Activated T-cell treated with anti-CD3 and anti-CD28 coated beads, Interleukin-2, amount 50 U/mL, for 24 hours (primary cell): ENCODE results near the gene APEH.
A peak's percentile ranks its signal among the peaks of the same experiment; 100 is the strongest.
"Not testable (repeated sequence)": the region's sequence is repeated elsewhere in the genome, so short reads cannot be mapped to it uniquely, and the experiment has no call there.

Source experiments
- DNase-seq: peaks from one replicate; pipeline ENCODE4 v3.0.0-alpha.2; 2020
- H3K27ac Mint-ChIP-seq: 2 replicates; pipeline ENCODE4 v1.8.0; 2020; ENCODE audit warnings: mild to moderate bottlenecking, mixed read lengths
- H3K27me3 Mint-ChIP-seq: 2 replicates; pipeline ENCODE4 v1.8.0; 2020; ENCODE audit warnings: mixed read lengths
- H3K36me3 Mint-ChIP-seq: 2 replicates; pipeline ENCODE4 v1.8.0; 2020; ENCODE audit warnings: low read depth, mixed read lengths
- H3K4me1 Mint-ChIP-seq: 2 replicates; pipeline ENCODE4 v1.8.0; 2020; ENCODE audit warnings: low read depth, mixed read lengths
- H3K4me3 Mint-ChIP-seq: 2 replicates; pipeline ENCODE4 v1.8.0; 2020; ENCODE audit warnings: mild to moderate bottlenecking, moderate library complexity, mixed read lengths
- H3K9me3 Mint-ChIP-seq: 2 replicates; pipeline ENCODE4 v1.8.0; 2020; ENCODE audit warnings: mixed read lengths

Gene APEH

GRCh38 chr3:49686769-49687423 lies 12.7 kb downstream of the APEH start:
- peak overlapping the region; percentile 18 for H3K27ac Mint-ChIP-seq
- H3K4me1 Mint-ChIP-seq = peaks cover 41% of the 10 kb centered on the region
- H3K4me3 Mint-ChIP-seq = peak overlapping the region; percentile 15
- peaks cover 49% of the 10 kb centered on the region for H3K36me3 Mint-ChIP-seq
- not testable (repeated sequence) for H3K9me3 Mint-ChIP-seq, H3K27me3 Mint-ChIP-seq
- peak; percentile 71 for DNase-seq

GRCh38 chr3:49687424-49687795 lies 13.3 kb downstream of the APEH start:
- H3K27ac Mint-ChIP-seq, H3K9me3 Mint-ChIP-seq, DNase-seq, H3K27me3 Mint-ChIP-seq, H3K4me3 Mint-ChIP-seq: not testable (repeated sequence)
- H3K4me1 Mint-ChIP-seq = peaks cover 41% of the 10 kb centered on the region
- peaks cover 44% of the 10 kb centered on the region for H3K36me3 Mint-ChIP-seq

- peaks cover 33% of the 10 kb centered on the region for H3K36me3 Mint-ChIP-seq
- peak overlapping the region; percentile 97 for H3K27ac Mint-ChIP-seq
- H3K27me3 Mint-ChIP-seq, DNase-seq, H3K9me3 Mint-ChIP-seq: not testable (repeated sequence)
- H3K4me3 Mint-ChIP-seq = peak overlapping the region; percentile 97
- peaks cover 45% of the 10 kb centered on the region for H3K4me1 Mint-ChIP-seq
Observed at GRCh38 chr3:49688338-49689045, 14.3 kb downstream of the APEH start.

- peak; percentile 97 for DNase-seq
- Mint-ChIP-seq H3K4me1 (peaks cover 50% of the 10 kb centered on the region), H3K27ac (peak within 1 kb of the TSS; percentile 97), H3K36me3 (peaks cover 29% of the 10 kb centered on the region), H3K4me3 (peak within 1 kb of the TSS; percentile 97), H3K9me3 (no peaks in the 10 kb centered on the region), H3K27me3 (no peaks in the 10 kb centered on the region)
Observed at GRCh38 chr3:49689046-49689907, 15.1 kb downstream of the APEH start, which contains the start of the genes MST1 and RNF123. Gene MST1 (minus strand): TSS chr3:49689474. CDS start chr3:49688691, 783 bp downstream. Gene RNF123 (plus strand): TSS chr3:49689557. CDS start chr3:49691166, 1,609 bp downstream.

- H3K27me3 Mint-ChIP-seq, DNase-seq: not testable (repeated sequence)
- H3K4me3 Mint-ChIP-seq = peak overlapping the region; percentile 97
Observed at GRCh38 chr3:49689908-49690624, 15.9 kb downstream of the APEH start.

GRCh38 chr3:49690856-49691255 lies 16.7 kb downstream of the APEH start:
- Mint-ChIP-seq H3K4me1 (peaks cover 49% of the 10 kb centered on the region), H3K27ac (peak overlapping the region; percentile 40), H3K36me3 (peaks cover 22% of the 10 kb centered on the region), H3K4me3 (peak overlapping the region; percentile 97)
- DNase-seq, H3K9me3 Mint-ChIP-seq, H3K27me3 Mint-ChIP-seq: not testable (repeated sequence)

More at GRCh38 chr3:49689908-49690624, 15.9 kb downstream of the APEH start:
- H3K27ac Mint-ChIP-seq = peak overlapping the region; percentile 97
- peaks cover 27% of the 10 kb centered on the region for H3K36me3 Mint-ChIP-seq
- H3K9me3 Mint-ChIP-seq = not testable (repeated sequence)
- H3K4me1 Mint-ChIP-seq = peaks cover 53% of the 10 kb centered on the region

- H3K4me3 Mint-ChIP-seq = peak overlapping the region; percentile 97
- DNase-seq, H3K27ac Mint-ChIP-seq, H3K9me3 Mint-ChIP-seq, H3K27me3 Mint-ChIP-seq: not testable (repeated sequence)
- H3K4me1 Mint-ChIP-seq = peaks cover 47% of the 10 kb centered on the region
- H3K36me3 Mint-ChIP-seq = peaks cover 22% of the 10 kb centered on the region
Observed at GRCh38 chr3:49691481-49691880, 17.3 kb downstream of the APEH start.

- not testable (repeated sequence) for H3K27ac Mint-ChIP-seq, DNase-seq, H3K27me3 Mint-ChIP-seq, H3K4me3 Mint-ChIP-seq, H3K9me3 Mint-ChIP-seq
- H3K4me1 Mint-ChIP-seq = peaks cover 31% of the 10 kb centered on the region
- H3K36me3 Mint-ChIP-seq = peaks cover 41% of the 10 kb centered on the region
Observed at GRCh38 chr3:49694409-49695070, 20.4 kb downstream of the APEH start.

GRCh38 chr3:49695350-49696015 lies 21.3 kb downstream of the APEH start:
- H3K9me3 Mint-ChIP-seq, DNase-seq, H3K27me3 Mint-ChIP-seq, H3K27ac Mint-ChIP-seq, H3K4me3 Mint-ChIP-seq: not testable (repeated sequence)
- Mint-ChIP-seq H3K36me3 (peaks cover 41% of the 10 kb centered on the region), H3K4me1 (peaks cover 24% of the 10 kb centered on the region)

- Mint-ChIP-seq H3K4me3 (no peak overlapping the region), H3K27me3 (no peaks in the 10 kb centered on the region), H3K27ac (no peak overlapping the region), H3K4me1 (peaks cover 3% of the 10 kb centered on the region), H3K36me3 (peaks cover 74% of the 10 kb centered on the region), H3K9me3 (no peaks in the 10 kb centered on the region)
- DNase-seq = no peak
Observed at GRCh38 chr3:49699281-49699979, 25.3 kb downstream of the APEH start.

GRCh38 chr3:49700014-49700413 lies 25.9 kb downstream of the APEH start:
- Mint-ChIP-seq H3K9me3 (no peaks in the 10 kb centered on the region), H3K4me1 (no peaks in the 10 kb centered on the region), H3K27ac (no peak overlapping the region), H3K36me3 (peaks cover 75% of the 10 kb centered on the region), H3K27me3 (no peaks in the 10 kb centered on the region), H3K4me3 (no peak overlapping the region)
- DNase-seq = no peak

GRCh38 chr3:49700453-49701128 lies 26.4 kb downstream of the APEH start:
- DNase-seq = no peak
- Mint-ChIP-seq H3K4me3 (no peak overlapping the region), H3K4me1 (no peaks in the 10 kb centered on the region), H3K36me3 (peaks cover 81% of the 10 kb centered on the region), H3K27me3 (no peaks in the 10 kb centered on the region), H3K27ac (no peak overlapping the region), H3K9me3 (no peaks in the 10 kb centered on the region)
